Measurements from ENCODE around the gene GLOD5.

Gene GLOD5

DNA sequence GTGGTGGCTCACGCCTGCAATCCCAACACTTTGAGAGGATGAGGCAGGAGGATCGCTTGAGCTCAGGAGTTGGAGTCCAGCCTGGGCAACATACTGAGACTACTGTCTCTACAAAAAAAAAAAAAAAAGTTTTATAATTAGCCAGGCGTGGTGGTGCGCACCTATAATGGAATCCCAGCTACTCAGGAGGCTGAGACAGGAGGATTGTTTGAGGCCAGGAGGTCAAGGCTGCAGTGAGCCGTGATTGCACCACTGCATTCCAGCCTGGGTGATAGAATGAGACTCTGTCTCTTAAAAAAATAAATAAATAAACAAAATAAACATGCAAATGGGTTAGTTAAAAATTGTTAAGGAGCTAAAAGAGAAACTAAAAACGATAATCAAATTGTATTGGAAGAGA, 7.7 kb downstream of the GLOD5 start:
- DNase-seq: no peak

DNA sequence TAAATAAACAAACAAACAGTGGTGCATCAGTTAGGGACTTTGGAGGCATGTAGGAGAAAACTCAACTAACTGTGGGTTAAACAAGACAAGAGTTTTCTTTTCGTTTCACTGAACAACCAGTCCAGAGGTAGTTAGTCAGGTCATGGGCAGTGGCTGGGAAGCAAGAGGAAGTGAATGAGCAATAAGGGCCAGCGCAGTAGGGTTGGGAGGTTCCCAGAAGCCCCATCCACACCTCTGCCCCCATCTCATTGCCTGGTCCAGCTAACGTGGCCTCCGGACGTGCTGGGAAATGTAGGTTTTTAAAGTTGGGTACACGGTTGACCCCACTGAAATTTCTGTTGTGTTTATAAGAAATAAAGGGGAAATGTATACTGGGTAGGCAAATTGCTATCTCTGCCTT, 8.7 kb downstream of the GLOD5 start:
- no peak for DNase-seq

DNA sequence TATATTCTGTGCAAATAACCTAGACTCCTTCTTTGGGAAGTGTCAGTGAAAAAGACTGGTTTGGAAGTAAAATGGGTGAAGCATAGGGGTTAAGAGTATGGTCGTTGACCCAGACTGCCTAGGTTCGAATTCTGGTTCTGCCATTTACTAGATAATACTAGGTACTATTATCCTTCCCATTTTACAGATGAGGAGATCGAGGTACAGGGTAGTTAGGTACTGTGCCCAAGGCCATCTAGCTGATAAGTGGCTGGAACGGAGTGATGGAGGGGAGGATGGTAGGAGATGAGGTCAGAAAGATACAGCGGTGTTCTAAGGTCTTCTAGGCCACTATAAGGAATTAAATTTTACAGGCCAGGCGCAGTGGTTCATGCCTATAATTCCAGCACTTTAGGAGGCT, 11.1 kb downstream of the GLOD5 start:
- no peak for DNase-seq

- peak; percentile 4 for DNase-seq
Measured at GRCh38 chrX:48776818-48777439, 15.4 kb downstream of the GLOD5 start.

GRCh38 chrX:48779399-48779798, 17.9 kb downstream of the GLOD5 start:
- no peak for DNase-seq

- no peak for DNase-seq
Measured at GRCh38 chrX:48781705-48782104, 20.2 kb downstream of the GLOD5 start.

- no peak for DNase-seq
Measured at GRCh38 chrX:48782216-48782615, 20.7 kb downstream of the GLOD5 start.

DNA sequence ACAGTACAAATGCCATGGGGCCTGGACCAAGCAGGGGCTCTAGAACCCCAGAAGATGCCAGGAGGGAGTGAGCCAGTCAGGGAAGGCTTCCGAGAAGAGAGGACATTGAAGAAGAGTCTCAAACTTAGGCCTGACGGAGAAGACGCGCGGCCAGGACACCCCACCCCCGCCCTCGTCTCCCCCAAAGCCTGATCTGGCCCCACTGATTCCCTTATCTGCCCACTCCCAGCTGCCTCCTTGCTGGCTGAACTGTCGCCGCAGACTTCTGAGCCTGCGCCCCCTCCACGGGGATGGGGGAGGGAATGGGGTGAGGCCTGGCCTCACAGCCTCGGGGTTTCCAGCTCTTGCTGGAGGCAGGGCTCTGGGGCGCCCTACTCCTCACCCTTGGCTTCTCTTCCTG, 21.2 kb downstream of the GLOD5 start:
- no peak for DNase-seq

DNA sequence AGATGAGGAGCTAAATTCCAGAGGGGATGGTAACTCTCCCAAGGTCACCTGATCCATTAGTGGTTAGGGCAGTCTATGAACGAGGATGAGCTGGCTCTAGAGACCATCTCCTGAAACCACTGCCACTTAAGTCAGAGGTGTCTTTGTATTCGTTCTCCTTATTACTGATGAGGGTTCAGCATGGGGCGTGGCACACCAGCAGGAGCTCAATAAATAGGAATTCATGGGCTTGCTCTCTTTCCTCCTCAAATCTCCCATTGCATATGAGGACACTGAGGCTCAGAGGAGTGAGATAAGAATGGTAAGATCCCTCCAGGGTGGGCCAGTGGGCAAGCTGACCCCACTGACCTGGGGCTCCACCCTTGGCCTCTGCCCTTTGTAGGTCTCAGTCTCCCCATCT, 23.2 kb downstream of the GLOD5 start:
- DNase-seq: no peak

GRCh38 chrX:48785186-48785539, 23.6 kb downstream of the GLOD5 start:
- DNase-seq: no peak

DNA sequence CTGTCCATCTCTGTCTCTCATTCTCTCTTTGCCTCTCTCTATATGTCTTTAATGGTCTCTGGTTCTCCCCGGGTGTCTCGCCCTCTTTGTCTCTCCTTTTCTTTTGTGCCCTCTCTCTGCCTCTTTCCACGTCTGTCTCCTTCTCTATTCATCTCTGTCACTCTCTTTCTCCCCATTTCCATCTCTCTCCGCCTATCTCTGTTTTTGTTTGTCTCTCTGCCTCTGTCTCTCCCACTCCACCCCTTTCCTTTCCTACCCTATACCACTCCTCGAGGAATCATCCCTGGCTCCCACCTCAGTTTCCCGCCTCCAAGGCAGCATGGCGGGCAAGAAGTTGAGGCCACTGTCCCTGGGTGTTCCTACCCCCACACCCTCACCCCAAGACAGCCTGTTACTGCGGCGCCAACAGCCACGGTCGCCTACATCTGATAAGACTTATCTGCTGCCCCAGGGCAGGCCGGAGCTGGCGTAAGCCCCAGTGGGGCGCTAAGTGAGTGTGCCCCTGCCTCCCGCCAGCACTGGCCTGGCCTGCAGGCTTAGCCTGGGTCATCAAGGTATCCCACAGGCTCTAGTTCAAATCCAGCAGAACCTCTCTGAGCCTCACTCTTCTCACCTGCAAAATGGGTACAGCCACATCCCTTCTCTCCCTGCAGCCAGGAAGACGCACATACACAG, 24.1 kb downstream of the GLOD5 start:
- no peak for DNase-seq

- DNase-seq: no peak
Measured at GRCh38 chrX:48786341-48786800, 24.8 kb downstream of the GLOD5 start, which contains the start of gene GATA1. Gene GATA1, plus strand, starts transcription at chrX:48786590. Its CDS starts 4,520 bp downstream, at chrX:48791110.

- no peak for DNase-seq
Measured at GRCh38 chrX:48786825-48787504, 25.4 kb downstream of the GLOD5 start.

- no peak for DNase-seq
Measured at GRCh38 chrX:48787505-48788443, 26.2 kb downstream of the GLOD5 start.

DNA sequence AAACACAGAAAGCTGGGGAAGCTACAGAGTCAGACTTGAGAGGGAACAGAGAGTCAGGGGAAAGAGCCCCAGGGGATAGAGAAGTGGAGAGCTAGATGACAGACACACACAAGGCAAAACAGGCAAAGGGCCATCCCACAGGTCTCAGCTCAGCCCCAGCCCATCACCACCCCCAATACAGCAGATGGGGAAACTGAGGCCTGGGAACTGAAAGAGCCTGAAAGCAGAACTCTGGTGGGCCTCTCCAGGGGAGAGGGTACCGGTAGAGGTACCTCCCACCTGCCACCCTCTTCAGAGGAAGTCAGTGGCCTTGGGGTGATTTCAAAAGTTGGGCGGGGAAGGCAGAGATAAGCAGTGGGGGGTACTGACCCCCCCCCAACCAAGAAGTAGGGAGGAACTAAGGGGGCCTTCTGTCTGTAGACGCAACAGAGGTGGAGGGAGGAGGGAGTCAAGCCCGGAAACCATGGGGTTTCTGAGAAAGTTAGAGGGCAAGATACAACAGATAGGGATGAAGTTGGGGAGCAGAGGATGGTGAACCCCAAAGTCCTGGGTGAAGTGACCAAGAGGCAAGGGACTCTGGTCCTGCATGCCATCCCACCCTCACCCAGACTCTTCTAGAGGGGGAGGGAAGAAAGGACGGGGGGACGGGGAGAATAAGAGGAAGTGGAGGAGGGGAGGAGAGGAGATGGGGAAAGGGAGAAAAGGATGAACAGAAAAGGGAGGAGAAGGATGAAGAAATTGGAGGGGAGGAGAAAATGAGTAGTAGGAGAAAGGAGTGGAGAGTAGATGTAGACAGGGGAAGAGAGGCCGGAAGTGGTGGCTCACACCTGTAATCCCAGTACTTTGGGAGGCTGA, 28.0 kb downstream of the GLOD5 start:
- no peak for DNase-seq

GRCh38 chrX:48790477-48790876, 28.9 kb downstream of the GLOD5 start:
- DNase-seq: no peak

DNA sequence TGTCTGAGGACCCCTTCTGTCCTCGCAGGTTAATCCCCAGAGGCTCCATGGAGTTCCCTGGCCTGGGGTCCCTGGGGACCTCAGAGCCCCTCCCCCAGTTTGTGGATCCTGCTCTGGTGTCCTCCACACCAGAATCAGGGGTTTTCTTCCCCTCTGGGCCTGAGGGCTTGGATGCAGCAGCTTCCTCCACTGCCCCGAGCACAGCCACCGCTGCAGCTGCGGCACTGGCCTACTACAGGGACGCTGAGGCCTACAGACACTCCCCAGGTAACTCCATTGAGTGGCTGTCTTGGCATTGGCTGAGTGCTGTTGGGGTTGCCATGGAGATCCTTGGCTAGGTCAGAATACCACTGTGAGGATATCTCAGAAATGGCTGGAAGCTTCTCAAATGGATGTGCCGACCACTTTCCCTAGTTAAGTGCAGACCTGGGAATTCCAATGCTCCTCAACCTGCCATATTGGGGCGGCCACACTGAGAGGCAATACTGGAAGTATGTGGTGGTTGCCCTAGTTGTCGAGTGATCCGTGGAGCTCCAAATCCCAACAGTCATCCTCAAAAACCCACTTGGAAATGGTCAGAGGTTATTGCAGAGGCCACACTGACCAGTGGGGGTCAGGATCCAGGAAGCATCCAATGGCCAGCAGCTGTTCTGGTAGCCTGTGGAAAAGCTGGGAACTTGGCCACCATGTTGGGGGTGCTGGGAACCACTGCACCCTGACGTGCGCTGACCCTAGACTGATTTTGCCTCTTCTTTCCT, 29.7 kb downstream of the GLOD5 start:
- DNase-seq: no peak

GRCh38 chrX:48792219-48792618, 30.7 kb downstream of the GLOD5 start:
- DNase-seq: no peak

DNA sequence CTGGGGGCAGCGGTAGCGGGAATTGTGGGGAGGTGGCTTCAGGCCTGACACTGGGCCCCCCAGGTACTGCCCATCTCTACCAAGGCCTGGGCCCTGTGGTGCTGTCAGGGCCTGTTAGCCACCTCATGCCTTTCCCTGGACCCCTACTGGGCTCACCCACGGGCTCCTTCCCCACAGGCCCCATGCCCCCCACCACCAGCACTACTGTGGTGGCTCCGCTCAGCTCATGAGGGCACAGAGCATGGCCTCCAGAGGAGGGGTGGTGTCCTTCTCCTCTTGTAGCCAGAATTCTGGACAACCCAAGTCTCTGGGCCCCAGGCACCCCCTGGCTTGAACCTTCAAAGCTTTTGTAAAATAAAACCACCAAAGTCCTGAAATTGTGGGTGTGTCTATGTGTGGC, 32.4 kb downstream of the GLOD5 start:
- no peak for DNase-seq

DNA sequence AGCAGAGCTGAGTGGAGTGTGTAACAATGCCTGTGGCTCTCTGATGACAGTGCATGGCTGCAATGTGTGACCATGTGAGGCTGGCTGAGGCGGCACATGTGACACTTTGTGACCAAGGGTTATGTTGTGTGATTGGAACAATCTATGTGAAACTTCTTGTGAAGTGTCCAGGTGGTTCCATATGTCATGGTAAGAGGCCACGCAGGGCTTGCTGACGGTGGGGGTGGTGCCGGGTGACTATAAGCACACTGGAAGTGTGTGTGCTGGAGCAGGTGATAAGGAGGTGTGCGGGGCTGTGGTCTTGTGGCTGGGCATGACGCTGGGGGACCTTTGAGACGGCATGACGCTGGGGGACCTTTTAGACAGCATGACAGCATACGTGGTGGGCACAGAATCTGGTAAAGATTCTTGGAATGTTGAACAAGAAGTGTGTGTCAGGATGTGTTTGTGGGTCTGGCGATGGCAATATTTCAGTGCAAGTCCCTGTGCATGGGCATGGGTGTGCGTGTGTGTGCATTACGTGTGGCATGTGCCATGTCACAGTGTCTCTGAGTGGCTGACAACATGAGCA, 32.9 kb downstream of the GLOD5 start:
- DNase-seq: no peak

DNA sequence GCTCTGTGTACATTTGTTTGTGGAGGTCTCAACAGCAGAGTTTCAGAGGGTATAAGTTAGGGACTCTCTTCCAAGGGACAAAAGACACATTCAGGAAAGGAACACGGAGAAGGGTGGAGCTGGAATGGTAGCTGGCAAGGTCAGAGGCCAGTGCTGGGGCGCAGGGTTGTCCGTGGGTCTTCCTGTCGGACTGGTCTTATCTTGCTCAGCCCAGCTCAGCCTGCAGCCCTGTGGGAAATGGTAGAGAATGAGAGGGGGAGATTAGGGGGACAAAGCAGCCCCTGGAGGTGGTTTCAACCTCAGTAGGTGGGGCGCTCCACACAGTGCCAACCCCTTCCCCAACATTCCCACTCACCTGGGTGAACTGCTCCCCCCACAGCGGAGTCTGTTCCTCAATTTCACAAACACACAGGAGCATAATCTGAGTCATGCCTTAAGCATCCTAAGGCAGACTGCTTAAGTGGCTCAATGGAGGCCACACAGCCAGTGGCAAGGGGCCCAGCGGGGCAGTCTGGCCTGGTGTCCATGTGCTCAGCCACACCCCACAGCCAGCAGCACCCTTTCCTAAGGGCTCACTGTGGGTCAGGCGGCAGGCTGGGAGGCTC, 33.5 kb downstream of the GLOD5 start:
- peak; percentile 56 for DNase-seq

Measured in fibroblast of upper back skin (primary cell).